ENCODE measurements around the gene CHP2.
"Not testable (repeated sequence)": the region's sequence is repeated elsewhere in the genome, so short reads cannot be mapped to it uniquely, and the experiment has no call there.

The CHP2 gene

DNA sequence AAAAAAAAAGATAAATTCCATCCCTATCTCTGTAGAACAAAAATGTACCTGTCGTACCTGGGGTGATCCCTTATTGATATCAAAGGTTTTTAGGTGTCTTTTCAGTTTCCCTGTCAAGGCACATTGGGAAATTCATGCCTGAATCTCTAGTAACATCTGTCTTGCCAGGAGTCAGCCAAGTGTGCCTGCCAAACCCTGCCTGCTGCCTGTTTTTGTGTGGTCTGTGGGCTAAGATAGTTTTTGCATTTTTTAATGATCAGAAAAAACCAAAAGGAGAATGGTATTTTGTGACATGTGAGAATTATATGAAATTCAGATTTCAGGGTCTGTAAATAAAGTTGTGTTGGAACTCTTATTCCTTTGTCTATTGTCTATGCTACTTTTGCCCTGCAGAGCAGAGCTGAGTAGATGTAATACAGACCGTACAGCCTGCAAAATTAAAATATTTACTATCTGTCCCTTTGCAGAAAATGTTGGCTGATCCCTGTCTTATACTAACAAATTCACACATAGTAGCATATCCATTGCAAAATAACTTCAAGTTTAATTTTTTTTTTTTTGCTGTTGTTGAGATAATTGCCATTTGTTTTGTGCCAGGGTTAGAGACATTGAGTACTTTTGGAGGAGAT lies 13.0 kb upstream of the CHP2 start:
- in situ Hi-C loops (cut with MboI; ENCODE audit: low pct_unique_long_range_greater_than_20kb, low sequenced_read_pairs): loop anchor here (25.0 kb wide), 1 partner anchor 771 kb away; no protein-coding TSS in a partner anchor
- no peak for DNase-seq

DNA sequence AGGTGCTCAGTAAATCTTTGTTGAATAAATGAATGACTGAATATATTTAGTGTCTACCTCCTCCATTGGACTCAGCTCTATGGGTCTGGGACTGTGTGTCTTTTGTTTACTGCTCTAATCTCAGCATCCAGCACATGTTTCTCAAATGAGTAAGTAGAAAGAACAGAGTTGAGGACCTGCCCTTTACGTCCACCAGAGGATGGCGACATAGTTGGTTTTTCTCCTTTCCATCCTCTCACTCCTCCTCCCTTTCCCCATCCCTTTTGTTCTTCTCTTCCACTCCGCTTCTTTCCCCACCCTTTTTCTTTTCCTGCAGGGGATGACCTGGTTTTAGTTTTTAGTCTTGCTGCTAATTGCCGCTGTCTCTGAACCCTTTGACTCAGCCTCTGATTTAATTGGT lies 12.1 kb upstream of the CHP2 start:
- no peak for DNase-seq
- in situ Hi-C loops (cut with MboI; ENCODE audit: low pct_unique_long_range_greater_than_20kb, low sequenced_read_pairs): loop anchor here (25.0 kb wide), 1 partner anchor 770 kb away; no protein-coding TSS in a partner anchor

- no peak for DNase-seq
- in situ Hi-C loops (cut with MboI; ENCODE audit: low pct_unique_long_range_greater_than_20kb, low sequenced_read_pairs): loop anchor here (25.0 kb wide), 1 partner anchor 767 kb away; no protein-coding TSS in a partner anchor
Measured at GRCh38 chr16:23745263-23745662, 9.6 kb upstream of the CHP2 start.

DNA sequence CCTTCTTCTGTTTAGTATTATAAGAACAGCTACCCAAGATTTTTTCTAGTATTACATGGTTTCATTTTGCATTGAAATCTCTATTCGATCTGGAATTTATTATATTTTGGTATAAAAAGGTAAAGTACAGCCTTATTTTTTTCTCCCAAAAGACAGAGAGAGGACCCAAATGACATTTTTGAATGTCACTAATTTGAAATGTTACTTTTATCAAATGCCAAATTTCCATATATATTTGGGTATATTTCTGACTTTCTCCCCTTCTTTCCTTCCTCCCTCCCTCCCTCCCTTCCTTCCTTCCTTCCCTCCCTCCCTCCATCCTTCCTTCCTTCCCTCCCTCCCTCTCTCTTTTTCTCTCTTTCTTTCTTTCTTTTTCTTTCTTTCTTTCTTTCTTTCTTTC lies 6.2 kb upstream of the CHP2 start:
- no peak for DNase-seq
- in situ Hi-C loops (cut with MboI; ENCODE audit: low pct_unique_long_range_greater_than_20kb, low sequenced_read_pairs): loop anchor here (25.0 kb wide), 1 partner anchor 764 kb away; no protein-coding TSS in a partner anchor

DNA sequence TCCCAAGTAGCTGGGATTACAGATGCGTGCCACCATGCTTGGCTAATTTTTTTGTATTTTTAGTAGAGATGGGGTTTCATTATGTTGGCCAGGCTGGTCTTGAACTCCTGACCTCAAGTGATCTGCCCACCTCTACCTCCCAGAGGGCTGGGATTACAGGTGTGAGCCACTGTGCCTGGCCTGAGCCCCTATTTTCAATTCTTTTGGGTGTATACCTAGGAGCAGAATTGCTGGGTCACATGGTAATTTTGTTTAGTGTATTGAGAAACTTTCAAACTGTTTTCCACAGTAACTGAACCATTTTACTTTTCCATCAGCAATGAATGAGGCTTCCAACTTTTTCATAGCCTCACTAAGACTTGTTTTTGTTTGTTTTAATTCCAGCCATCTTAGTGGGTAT lies 3.8 kb upstream of the CHP2 start:
- in situ Hi-C loops (cut with MboI; ENCODE audit: low pct_unique_long_range_greater_than_20kb, low sequenced_read_pairs); DNase-seq: not testable (repeated sequence)

DNA sequence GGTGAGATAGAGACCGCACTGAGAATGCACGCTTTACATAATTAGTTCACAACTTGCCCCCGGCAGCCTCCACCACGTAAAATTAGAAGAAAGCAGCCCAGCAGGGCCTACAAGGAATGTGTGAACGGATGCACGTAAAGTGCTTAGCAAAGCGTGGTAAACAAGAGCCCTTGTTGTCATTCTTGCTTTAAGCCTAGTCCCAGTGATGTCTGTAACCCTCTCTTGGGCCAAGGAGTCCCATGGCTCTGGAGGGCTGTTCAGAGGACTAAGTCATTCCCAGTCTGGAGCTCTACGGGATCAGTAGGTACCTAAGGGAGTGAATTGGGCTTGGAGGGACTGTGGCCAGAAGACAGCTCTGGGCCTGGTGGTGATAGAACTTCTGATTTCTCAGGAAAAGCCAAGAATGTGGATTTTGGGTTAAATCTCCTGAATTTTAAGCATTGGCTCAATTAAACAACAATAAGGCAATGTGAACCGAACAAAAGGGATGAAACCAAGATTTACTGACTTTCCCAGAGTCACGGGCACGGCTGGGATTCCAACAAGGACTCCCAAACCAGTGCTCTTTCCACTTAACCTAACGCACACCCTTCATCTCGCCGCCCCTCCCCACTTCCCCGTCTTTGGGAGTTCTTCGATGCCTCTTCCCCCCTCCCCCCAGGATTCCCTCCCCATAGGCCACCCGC lies 775 bp upstream of the CHP2 start:
- no peak for DNase-seq

GRCh38 chr16:23755484-23755809 lies 621 bp downstream of the CHP2 start:
- no peak for DNase-seq

More for the DNA sequence above, 775 bp upstream of the CHP2 start:
- in situ Hi-C loops (cut with MboI; ENCODE audit: low pct_unique_long_range_greater_than_20kb, low sequenced_read_pairs): no loop called here

DNA sequence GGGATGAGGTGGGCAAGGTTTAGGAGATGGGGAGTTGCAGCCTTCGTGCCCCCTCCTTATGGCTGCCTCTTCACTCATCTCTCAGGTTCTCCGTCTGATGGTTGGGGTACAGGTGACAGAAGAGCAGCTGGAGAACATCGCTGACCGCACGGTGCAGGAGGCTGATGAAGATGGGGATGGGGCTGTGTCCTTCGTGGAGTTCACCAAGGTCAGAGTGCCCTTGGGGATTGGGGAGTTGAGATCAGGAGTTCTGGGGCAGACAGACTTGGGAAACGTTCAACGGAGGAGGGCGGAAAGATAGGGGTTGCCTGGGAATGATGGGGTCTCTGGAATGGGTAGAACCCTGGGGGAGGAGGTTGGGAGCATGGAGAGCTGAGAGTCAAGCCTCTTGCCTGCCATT lies 2.3 kb downstream of the CHP2 start:
- in situ Hi-C loops (cut with MboI; ENCODE audit: low pct_unique_long_range_greater_than_20kb, low sequenced_read_pairs): no loop called here
- no peak for DNase-seq

More at GRCh38 chr16:23755484-23755809, 621 bp downstream of the CHP2 start:
- in situ Hi-C loops (cut with MboI; ENCODE audit: low pct_unique_long_range_greater_than_20kb, low sequenced_read_pairs): no loop called here

GRCh38 chr16:23757937-23758619 lies 3.3 kb downstream of the CHP2 start:
- DNase-seq: no peak
- in situ Hi-C loops (cut with MboI; ENCODE audit: low pct_unique_long_range_greater_than_20kb, low sequenced_read_pairs): no loop called here

DNA sequence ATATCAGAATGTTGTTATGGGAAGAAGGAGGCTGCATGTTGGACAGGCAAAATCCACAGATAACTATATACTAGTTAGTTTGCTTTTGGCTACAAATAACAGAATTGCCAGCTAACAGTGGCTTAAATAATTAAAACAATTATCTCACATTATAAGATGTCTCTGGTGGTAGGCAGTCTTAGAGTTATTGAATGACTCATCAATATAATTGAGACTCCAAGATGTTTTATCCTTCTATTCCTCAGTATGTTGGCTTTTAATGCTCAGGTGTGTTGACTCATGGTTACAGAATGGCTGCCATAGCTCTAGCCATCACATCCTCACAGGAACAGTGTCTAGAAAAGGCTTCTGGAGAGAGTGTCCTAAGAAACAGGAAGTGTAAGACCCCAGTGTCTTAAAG lies 11.1 kb downstream of the CHP2 start:
- in situ Hi-C loops (cut with MboI; ENCODE audit: low pct_unique_long_range_greater_than_20kb, low sequenced_read_pairs): no loop called here
- DNase-seq: no peak

DNA sequence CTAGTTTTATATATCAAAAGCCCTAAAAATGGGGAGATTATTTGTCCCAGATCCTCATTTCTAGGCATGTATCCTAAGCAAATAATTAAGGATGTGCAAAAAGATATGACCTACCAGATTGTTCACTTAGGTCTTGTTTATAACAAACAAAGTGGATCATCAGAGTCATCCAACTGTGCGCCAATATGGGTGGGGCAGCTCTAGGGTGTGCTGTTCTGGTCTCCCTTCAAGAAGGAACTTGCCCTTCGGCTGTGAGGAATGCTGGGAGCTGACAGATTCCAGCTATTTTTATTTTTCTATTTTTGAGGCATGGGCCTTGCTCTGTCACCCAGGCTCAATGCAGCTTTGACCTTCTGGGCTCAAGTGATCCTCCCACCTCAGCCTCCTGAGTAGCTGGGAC lies 13.8 kb downstream of the CHP2 start:
- in situ Hi-C loops (cut with MboI; ENCODE audit: low pct_unique_long_range_greater_than_20kb, low sequenced_read_pairs): no loop called here
- DNase-seq: no peak

- DNase-seq: no peak
- in situ Hi-C loops (cut with MboI; ENCODE audit: low pct_unique_long_range_greater_than_20kb, low sequenced_read_pairs): no loop called here
Measured at GRCh38 chr16:23771027-23771426, 16.2 kb downstream of the CHP2 start.

DNA sequence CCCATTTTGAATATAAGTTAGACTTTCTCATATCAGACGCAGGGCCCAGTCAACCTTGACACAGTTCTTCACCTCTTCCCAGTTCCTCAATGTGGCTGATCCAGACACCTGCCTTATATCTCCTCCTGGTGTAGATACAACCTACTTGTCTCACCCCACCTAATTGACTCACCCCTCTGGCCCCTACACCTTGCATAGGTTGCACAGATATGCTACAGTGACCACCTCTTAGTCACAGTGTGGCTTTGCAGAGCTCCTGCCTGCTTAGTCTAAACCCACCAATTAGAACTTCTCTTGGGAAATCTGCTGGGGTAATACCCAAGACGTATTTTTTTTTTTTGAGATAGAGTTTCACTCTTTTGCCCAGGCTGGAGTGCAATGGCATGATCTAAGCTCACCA lies 16.8 kb downstream of the CHP2 start:
- in situ Hi-C loops (cut with MboI; ENCODE audit: low pct_unique_long_range_greater_than_20kb, low sequenced_read_pairs): no loop called here
- no peak for DNase-seq

GRCh38 chr16:23773339-23773738 lies 18.5 kb downstream of the CHP2 start:
- in situ Hi-C loops (cut with MboI; ENCODE audit: low pct_unique_long_range_greater_than_20kb, low sequenced_read_pairs): no loop called here
- DNase-seq: no peak

DNA sequence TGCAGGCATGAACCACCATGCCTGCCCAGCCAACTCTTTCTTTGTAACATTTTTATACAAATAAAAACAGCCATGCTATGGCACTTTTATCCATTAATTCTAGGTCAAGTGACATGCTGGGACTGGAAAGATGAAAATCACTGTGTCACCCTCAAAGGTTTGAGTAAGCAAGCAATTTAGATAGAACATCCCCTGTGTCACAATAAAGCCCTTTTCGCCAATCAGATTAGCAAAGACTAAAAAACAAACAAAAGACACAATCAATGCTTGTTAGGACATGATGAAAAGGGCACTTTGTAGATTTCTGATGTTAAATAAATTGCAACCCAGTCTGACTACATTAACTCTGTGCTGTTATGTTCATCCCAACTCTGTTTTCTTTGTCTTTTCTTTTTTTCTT lies 26.4 kb downstream of the CHP2 start:
- no peak for DNase-seq
- in situ Hi-C loops (cut with MboI; ENCODE audit: low pct_unique_long_range_greater_than_20kb, low sequenced_read_pairs): no loop called here

DNA sequence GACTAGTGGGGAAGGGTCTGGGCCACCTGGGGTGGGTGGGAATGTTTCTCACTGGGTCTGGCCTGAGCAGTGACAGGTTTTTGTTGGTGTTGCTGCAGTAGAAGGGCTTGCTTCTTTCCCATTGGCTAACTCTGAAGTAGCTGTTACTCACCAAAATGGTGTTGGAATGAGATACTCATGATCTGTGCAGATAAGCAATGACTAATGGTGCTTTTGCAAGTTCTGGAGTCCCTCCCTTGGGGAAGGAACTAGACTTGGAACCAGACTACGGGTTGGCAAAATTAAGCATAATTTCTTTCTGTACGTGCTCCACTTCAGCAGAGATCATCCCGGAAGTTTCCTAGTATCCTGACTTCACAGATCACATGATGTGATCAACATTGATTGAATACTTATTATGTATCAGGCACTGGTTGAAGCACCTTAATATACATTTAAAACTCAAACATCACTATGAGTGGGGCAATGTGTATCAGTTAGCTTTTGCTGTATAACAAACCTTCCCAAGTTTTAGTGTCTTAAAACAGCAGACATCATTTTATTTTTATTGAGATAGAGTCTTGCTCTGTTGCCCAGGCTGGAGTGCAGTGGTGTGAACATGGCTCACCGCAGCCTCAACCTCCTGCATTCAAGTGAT lies 30.1 kb downstream of the CHP2 start:
- in situ Hi-C loops (cut with MboI; ENCODE audit: low pct_unique_long_range_greater_than_20kb, low sequenced_read_pairs): no loop called here
- DNase-seq: no peak

DNA sequence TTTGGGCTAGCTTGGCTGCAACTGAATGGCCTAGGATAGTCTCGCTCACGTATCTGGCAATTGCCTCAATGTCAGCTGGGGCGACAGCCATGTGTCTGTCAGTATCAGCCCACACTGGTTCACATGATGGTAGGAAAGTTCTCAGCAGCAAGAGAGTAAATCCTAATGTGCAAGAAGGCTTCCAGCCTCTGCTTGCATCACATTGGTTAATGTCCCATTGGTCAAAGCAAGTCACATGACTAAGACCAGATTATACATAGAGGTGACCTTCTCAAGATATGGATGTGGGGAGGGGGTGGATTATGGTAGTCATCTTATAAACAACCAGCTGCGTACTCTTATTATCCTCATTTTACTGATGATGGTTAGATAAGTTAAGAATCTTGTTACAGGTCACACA lies 31.0 kb downstream of the CHP2 start:
- in situ Hi-C loops (cut with MboI; ENCODE audit: low pct_unique_long_range_greater_than_20kb, low sequenced_read_pairs): no loop called here
- DNase-seq: no peak

- DNase-seq: no peak
- in situ Hi-C loops (cut with MboI; ENCODE audit: low pct_unique_long_range_greater_than_20kb, low sequenced_read_pairs): no loop called here
Measured at GRCh38 chr16:23786964-23787561, 32.2 kb downstream of the CHP2 start.

DNA sequence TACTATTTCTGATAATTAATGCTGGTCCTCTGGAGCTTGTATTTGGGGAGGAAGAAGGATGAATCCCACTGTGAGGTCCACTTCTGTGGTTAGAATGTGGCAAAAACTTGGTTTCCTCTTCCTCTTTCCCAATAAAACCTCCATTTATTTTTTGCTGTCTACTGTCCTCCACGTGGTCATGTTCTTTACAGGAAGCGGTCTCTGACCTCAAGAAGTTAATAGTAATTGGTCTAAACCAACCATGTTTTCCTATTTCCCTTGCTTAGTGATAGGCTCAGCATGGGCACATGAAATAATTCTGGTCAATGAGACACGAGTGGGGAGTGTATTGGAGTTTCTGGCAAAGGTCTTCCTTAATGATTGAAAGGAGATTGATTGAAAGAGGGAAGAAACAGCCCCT lies 33.9 kb downstream of the CHP2 start:
- in situ Hi-C loops (cut with MboI; ENCODE audit: low pct_unique_long_range_greater_than_20kb, low sequenced_read_pairs): no loop called here

More for the DNA sequence above, 33.9 kb downstream of the CHP2 start:
- DNase-seq: peak; percentile 87

All from KBM-7 (cell line).